ENCODE data around the gene KIF1A.
"Not testable (repeated sequence)": the region's sequence is repeated elsewhere in the genome, so short reads cannot be mapped to it uniquely, and the experiment has no call there.

Gene KIF1A

GRCh38 chr2:240703417-240704341 lies 116.3 kb downstream of the KIF1A start:
- DNase-seq (ENCODE audit: low read depth in 2 of 2): no peak

- no peak for DNase-seq (ENCODE audit: low read depth in 2 of 2)
These were observed 117.4 kb downstream of the KIF1A start for GRCh38 chr2:240702640-240703011.

- DNase-seq (ENCODE audit: low read depth in 2 of 2): no peak
These were observed 118.0 kb downstream of the KIF1A start for GRCh38 chr2:240701736-240702639.

GRCh38 chr2:240701091-240701735 lies 118.8 kb downstream of the KIF1A start:
- no peak for DNase-seq (ENCODE audit: low read depth in 2 of 2)

- DNase-seq (ENCODE audit: low read depth in 2 of 2): not testable (repeated sequence)
These were observed 119.4 kb downstream of the KIF1A start for GRCh38 chr2:240700616-240701015.

- not testable (repeated sequence) for DNase-seq (ENCODE audit: low read depth in 2 of 2)
These were observed 120.2 kb downstream of the KIF1A start for GRCh38 chr2:240699835-240700234.

- DNase-seq (ENCODE audit: low read depth in 2 of 2): not testable (repeated sequence)
These were observed 121.0 kb downstream of the KIF1A start for GRCh38 chr2:240698852-240699561.

- DNase-seq (ENCODE audit: low read depth in 2 of 2): not testable (repeated sequence)
These were observed 123.5 kb downstream of the KIF1A start for GRCh38 chr2:240696469-240696868.

- DNase-seq (ENCODE audit: low read depth in 2 of 2): not testable (repeated sequence)
These were observed 124.4 kb downstream of the KIF1A start for GRCh38 chr2:240695593-240695992.

- not testable (repeated sequence) for DNase-seq (ENCODE audit: low read depth in 2 of 2)
These were observed 125.7 kb downstream of the KIF1A start for GRCh38 chr2:240694304-240694703.

GRCh38 chr2:240692583-240693561 lies 127.1 kb downstream of the KIF1A start:
- not testable (repeated sequence) for DNase-seq (ENCODE audit: low read depth in 2 of 2)

- DNase-seq (ENCODE audit: low read depth in 2 of 2): not testable (repeated sequence)
These were observed 128.2 kb downstream of the KIF1A start, which contains the start of gene AQP12A for GRCh38 chr2:240691631-240692420. AQP12A (plus strand) TSS chr2:240691866; CDS start chr2:240691914, 48 bp downstream.

- not testable (repeated sequence) for DNase-seq (ENCODE audit: low read depth in 2 of 2)
These were observed 129.0 kb downstream of the KIF1A start for GRCh38 chr2:240691075-240691427.

GRCh38 chr2:240690421-240691074 lies 129.5 kb downstream of the KIF1A start:
- not testable (repeated sequence) for DNase-seq (ENCODE audit: low read depth in 2 of 2)

GRCh38 chr2:240689975-240690374 lies 130.0 kb downstream of the KIF1A start:
- no peak for DNase-seq (ENCODE audit: low read depth in 2 of 2)

GRCh38 chr2:240688553-240688919 lies 131.5 kb downstream of the KIF1A start:
- no peak for DNase-seq (ENCODE audit: low read depth in 2 of 2)

- no peak for DNase-seq (ENCODE audit: low read depth in 2 of 2)
These were observed 132.1 kb downstream of the KIF1A start for GRCh38 chr2:240687741-240688552.
